ENCODE measurements around the gene AGA. TPM values are rescaled to one million over a fixed set of nuclear protein-coding genes. Genes with fewer than 3 reads are reported as not detected.

AGA gene
- total and polyA plus RNA-seq, 3 experiments from 2014 or later: 15.1 to 40.7 (median 16.8) TPM

GRCh38 chr4:177396352-177396751 lies 45.9 kb downstream of the AGA start:
- no peak overlapping the region for H3K4me3 ChIP-seq (ENCODE audit: low read length)
- no peaks in the 10 kb centered on the region for H3K36me3 ChIP-seq (ENCODE audit: insufficient read depth, low read length)
- Mint-ChIP-seq H3K4me3 (no peak overlapping the region), H3K27me3 (peaks cover 0 to 5% of the 10 kb centered on the region in 2 donors), H3K4me1 (peaks cover 36 to 43% (median 40%) of the 10 kb centered on the region in 3 donors), H3K36me3 (peaks cover 0 to 4% (median 0%) of the 10 kb centered on the region in 3 donors), H3K9me3 (no peaks in the 10 kb centered on the region), H3K27ac (no peak overlapping the region)
- no peak for DNase-seq
- no peak overlapping the region for H3K27ac ChIP-seq (ENCODE audit: low read depth, low read length)
- ChIA-PET POLR2A (no interaction called here), CTCF (no interaction called here)
- peaks cover 29% of the 10 kb centered on the region for H3K4me1 ChIP-seq (ENCODE audit: insufficient read depth, low read length)
- H3K9me3 ChIP-seq (ENCODE audit: low read length): no peaks in the 10 kb centered on the region
- H3K27me3 ChIP-seq (ENCODE audit: insufficient read depth, low read length, poor library complexity, severe bottlenecking): no peaks in the 10 kb centered on the region

DNA sequence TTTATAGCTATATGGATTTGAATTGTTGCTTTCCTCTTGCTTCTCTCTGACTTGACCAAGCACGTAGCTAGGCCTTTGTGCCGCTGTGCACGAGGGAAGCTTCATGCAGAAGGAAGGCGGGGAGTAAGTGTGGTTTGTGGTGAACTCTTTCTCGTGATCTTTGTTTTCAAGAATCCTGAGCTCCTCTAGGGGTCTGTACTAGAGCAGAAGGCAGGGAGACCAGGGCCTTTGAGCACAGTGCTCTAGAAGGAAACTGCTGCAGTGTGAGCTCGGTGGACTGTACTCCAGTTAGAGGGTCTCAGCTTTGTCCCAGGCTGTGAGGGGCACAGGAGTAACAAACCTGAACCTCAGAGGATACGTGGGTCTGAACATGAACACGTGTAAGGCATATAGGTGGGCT lies 49.0 kb downstream of the AGA start:
- ChIA-PET POLR2A (no interaction called here), CTCF (no interaction called here)
- Mint-ChIP-seq H3K36me3 (peaks cover 0 to 4% (median 0%) of the 10 kb centered on the region in 3 donors), H3K27ac (peak overlapping the region in 5 of 8 donors; percentile 55 to 91 (median 79)), H3K4me3 (peak overlapping the region in 5 of 7 donors; percentile 27 to 72 (median 54)), H3K27me3 (peaks cover 0 to 5% of the 10 kb centered on the region in 2 donors), H3K4me1 (peaks cover 21 to 26% (median 24%) of the 10 kb centered on the region in 3 donors), H3K9me3 (no peaks in the 10 kb centered on the region)
- no peaks in the 10 kb centered on the region for H3K36me3 ChIP-seq (ENCODE audit: insufficient read depth, low read length)
- H3K27me3 ChIP-seq (ENCODE audit: insufficient read depth, low read length, poor library complexity, severe bottlenecking): no peaks in the 10 kb centered on the region
- H3K9me3 ChIP-seq (ENCODE audit: low read length): no peaks in the 10 kb centered on the region
- peaks cover 15% of the 10 kb centered on the region for H3K4me1 ChIP-seq (ENCODE audit: insufficient read depth, low read length)
- no peak overlapping the region for H3K4me3 ChIP-seq (ENCODE audit: low read length)
- H3K27ac ChIP-seq (ENCODE audit: low read depth, low read length): no peak overlapping the region
- peak in 2 of 5 donors; percentile 27 to 64 for DNase-seq

- H3K27me3 ChIP-seq (ENCODE audit: insufficient read depth, low read length, poor library complexity, severe bottlenecking): no peaks in the 10 kb centered on the region
- Mint-ChIP-seq H3K4me1 (peaks cover 21 to 26% (median 24%) of the 10 kb centered on the region in 3 donors), H3K4me3 (peak overlapping the region in 1 of 7 donors; percentile 8), H3K9me3 (no peaks in the 10 kb centered on the region), H3K27ac (peak overlapping the region in 1 of 8 donors; percentile 2), H3K36me3 (no peaks in the 10 kb centered on the region), H3K27me3 (peaks cover 2 to 5% of the 10 kb centered on the region in 2 donors)
- H3K4me1 ChIP-seq (ENCODE audit: insufficient read depth, low read length): peaks cover 15% of the 10 kb centered on the region
- DNase-seq: peak in 1 of 5 donors; percentile 17
- no peaks in the 10 kb centered on the region for H3K9me3 ChIP-seq (ENCODE audit: low read length)
- H3K4me3 ChIP-seq (ENCODE audit: low read length): no peak overlapping the region
- ChIA-PET POLR2A (no interaction called here), CTCF (interaction anchor here (1.4 kb wide), 1 partner anchor 12 kb away, joined by 4 read pairs; no protein-coding TSS in a partner anchor)
- H3K27ac ChIP-seq (ENCODE audit: low read depth, low read length): no peak overlapping the region
- no peaks in the 10 kb centered on the region for H3K36me3 ChIP-seq (ENCODE audit: insufficient read depth, low read length)
Measured at GRCh38 chr4:177391953-177392352, 50.3 kb downstream of the AGA start.

DNA sequence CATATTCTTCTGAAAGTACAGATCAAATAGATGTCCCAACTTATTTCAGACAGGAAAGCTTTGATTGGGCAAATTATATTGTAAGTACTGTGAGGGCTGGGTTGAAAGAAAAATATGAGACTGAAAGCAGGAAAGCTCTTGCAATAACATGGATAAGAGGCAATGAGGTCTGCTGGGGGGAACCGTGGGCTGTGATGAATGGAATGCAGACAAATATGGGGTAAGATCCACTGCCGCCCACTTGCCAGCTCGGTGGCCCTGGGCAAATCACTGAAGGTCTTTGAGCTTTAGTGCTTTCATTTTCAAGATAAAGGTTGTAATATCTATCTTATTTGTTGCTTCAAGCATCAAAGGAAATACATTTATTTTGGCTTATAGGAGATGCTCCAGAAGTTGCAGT lies 51.0 kb downstream of the AGA start:
- Mint-ChIP-seq H3K36me3 (no peaks in the 10 kb centered on the region), H3K27ac (no peak overlapping the region), H3K4me3 (no peak overlapping the region), H3K27me3 (peaks cover 5% of the 10 kb centered on the region in 2 donors), H3K4me1 (peaks cover 21 to 27% (median 24%) of the 10 kb centered on the region in 3 donors), H3K9me3 (no peaks in the 10 kb centered on the region)
- Histone ChIP-seq H3K27ac (ENCODE audit: low read depth, low read length) (no peak overlapping the region), H3K4me1 (ENCODE audit: insufficient read depth, low read length) (peaks cover 15% of the 10 kb centered on the region), H3K36me3 (ENCODE audit: insufficient read depth, low read length) (no peaks in the 10 kb centered on the region), H3K4me3 (ENCODE audit: low read length) (no peak overlapping the region), H3K27me3 (ENCODE audit: insufficient read depth, low read length, poor library complexity, severe bottlenecking) (no peaks in the 10 kb centered on the region), H3K9me3 (ENCODE audit: low read length) (no peaks in the 10 kb centered on the region)
- DNase-seq: no peak
- ChIA-PET CTCF (interaction anchor here (1.4 kb wide), 1 partner anchor 11 kb away, joined by 4 read pairs; no protein-coding TSS in a partner anchor), POLR2A (no interaction called here)

- no peaks in the 10 kb centered on the region for H3K4me1 ChIP-seq (ENCODE audit: insufficient read depth, low read length)
- Mint-ChIP-seq H3K27me3 (peaks cover 8 to 14% of the 10 kb centered on the region in 2 donors), H3K4me1 (peaks cover 3 to 10% (median 3%) of the 10 kb centered on the region in 3 donors), H3K4me3 (no peak overlapping the region), H3K36me3 (peaks cover 0 to 3% (median 0%) of the 10 kb centered on the region in 3 donors), H3K9me3 (no peaks in the 10 kb centered on the region), H3K27ac (no peak overlapping the region)
- H3K4me3 ChIP-seq (ENCODE audit: low read length): no peak overlapping the region
- CTCF ChIA-PET: no interaction called here
- POLR2A ChIA-PET: no interaction called here
- DNase-seq: no peak
- no peaks in the 10 kb centered on the region for H3K9me3 ChIP-seq (ENCODE audit: low read length)
- no peak overlapping the region for H3K27ac ChIP-seq (ENCODE audit: low read depth, low read length)
- no peaks in the 10 kb centered on the region for H3K36me3 ChIP-seq (ENCODE audit: insufficient read depth, low read length)
- H3K27me3 ChIP-seq (ENCODE audit: insufficient read depth, low read length, poor library complexity, severe bottlenecking): no peaks in the 10 kb centered on the region
Measured at GRCh38 chr4:177386278-177386815, 55.9 kb downstream of the AGA start.

GRCh38 chr4:177385576-177386277 lies 56.5 kb downstream of the AGA start:
- Histone ChIP-seq H3K27me3 (ENCODE audit: insufficient read depth, low read length, poor library complexity, severe bottlenecking) (no peaks in the 10 kb centered on the region), H3K27ac (ENCODE audit: low read depth, low read length) (no peak overlapping the region), H3K4me3 (ENCODE audit: low read length) (no peak overlapping the region), H3K4me1 (ENCODE audit: insufficient read depth, low read length) (no peaks in the 10 kb centered on the region), H3K9me3 (ENCODE audit: low read length) (no peaks in the 10 kb centered on the region), H3K36me3 (ENCODE audit: insufficient read depth, low read length) (no peaks in the 10 kb centered on the region)
- H3K27me3 Mint-ChIP-seq: peaks cover 8 to 14% of the 10 kb centered on the region in 2 donors
- peaks cover 0 to 6% (median 2%) of the 10 kb centered on the region in 3 donors for H3K4me1 Mint-ChIP-seq
- DNase-seq: no peak
- POLR2A ChIA-PET: no interaction called here
- no peak overlapping the region for H3K27ac Mint-ChIP-seq
- H3K36me3 Mint-ChIP-seq: peaks cover 0 to 3% (median 0%) of the 10 kb centered on the region in 3 donors
- H3K9me3 Mint-ChIP-seq: no peaks in the 10 kb centered on the region
- no peak overlapping the region for H3K4me3 Mint-ChIP-seq
- CTCF ChIA-PET: no interaction called here

DNA sequence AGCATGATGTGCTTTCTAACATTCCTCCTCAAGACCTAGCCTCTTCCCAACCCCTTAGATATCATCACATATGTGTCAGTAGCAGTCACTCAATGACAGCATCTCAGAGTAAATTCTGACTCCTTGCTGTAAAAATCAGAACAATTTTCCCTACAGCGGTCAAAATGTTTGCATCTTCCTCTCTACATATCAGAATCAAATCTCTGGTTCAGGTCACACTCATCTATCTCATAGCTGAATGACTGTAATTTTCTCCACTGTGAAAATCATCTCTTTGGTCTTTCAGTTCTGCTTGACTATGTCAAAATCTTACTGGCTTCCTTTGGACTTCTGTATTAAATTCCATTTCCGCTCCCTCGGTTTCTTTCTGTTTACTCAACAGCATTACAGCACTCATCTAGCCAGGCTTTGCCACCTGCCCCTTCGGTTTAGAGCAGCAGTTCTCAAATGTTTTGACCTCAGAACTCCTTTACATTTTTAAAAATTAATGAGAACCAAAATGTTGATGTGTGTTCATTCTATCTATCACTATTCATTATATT lies 57.3 kb downstream of the AGA start:
- CTCF ChIA-PET: no interaction called here
- Mint-ChIP-seq H3K27ac (peak overlapping the region in 1 of 8 donors; percentile 34), H3K36me3 (peaks cover 0 to 3% (median 0%) of the 10 kb centered on the region in 3 donors), H3K4me1 (peaks cover 0 to 6% (median 0%) of the 10 kb centered on the region in 3 donors), H3K27me3 (peaks cover 8 to 14% of the 10 kb centered on the region in 2 donors), H3K4me3 (no peak overlapping the region), H3K9me3 (no peaks in the 10 kb centered on the region)
- no peak for DNase-seq
- no peaks in the 10 kb centered on the region for H3K27me3 ChIP-seq (ENCODE audit: insufficient read depth, low read length, poor library complexity, severe bottlenecking)
- no peaks in the 10 kb centered on the region for H3K4me1 ChIP-seq (ENCODE audit: insufficient read depth, low read length)
- H3K27ac ChIP-seq (ENCODE audit: low read depth, low read length): no peak overlapping the region
- H3K36me3 ChIP-seq (ENCODE audit: insufficient read depth, low read length): no peaks in the 10 kb centered on the region
- H3K9me3 ChIP-seq (ENCODE audit: low read length): no peaks in the 10 kb centered on the region
- POLR2A ChIA-PET: no interaction called here
- H3K4me3 ChIP-seq (ENCODE audit: low read length): no peak overlapping the region

DNA sequence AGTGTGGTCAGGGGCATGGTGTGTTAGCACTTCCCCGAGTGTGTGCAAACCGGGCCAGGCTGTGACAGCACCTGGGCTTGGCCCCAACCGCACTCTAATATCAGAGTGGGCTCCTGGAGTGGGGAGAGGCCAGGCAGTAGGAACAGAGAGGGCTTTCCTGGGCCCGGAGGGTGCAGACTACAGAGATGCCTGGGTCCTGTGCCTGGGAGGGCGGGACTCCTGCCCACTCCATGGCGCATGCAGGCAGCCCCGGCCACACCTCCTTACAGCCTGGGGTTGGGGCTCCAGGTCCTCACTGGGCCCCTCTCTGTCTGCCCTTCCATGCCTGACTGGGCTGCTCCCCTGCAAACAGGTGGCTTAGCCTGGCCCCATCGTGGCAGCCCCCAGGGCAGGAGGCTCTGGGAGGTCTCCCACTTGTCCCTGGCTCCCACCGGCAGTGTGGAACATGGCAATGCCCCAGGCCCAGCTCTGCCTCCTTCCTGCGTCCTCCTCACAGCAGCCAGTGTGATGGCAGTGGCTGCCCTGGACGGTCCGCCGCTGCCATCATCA lies 60.4 kb downstream of the AGA start:
- H3K4me1 Mint-ChIP-seq: peaks cover 0 to 6% (median 0%) of the 10 kb centered on the region in 3 donors
- no peak overlapping the region for H3K27ac Mint-ChIP-seq
- no peak overlapping the region for H3K4me3 ChIP-seq (ENCODE audit: low read length)
- CTCF ChIA-PET: interaction anchor here (1.2 kb wide), 1 partner anchor 16 kb away, joined by 5 read pairs; no protein-coding TSS in a partner anchor
- H3K4me1 ChIP-seq (ENCODE audit: insufficient read depth, low read length): no peaks in the 10 kb centered on the region
- H3K27ac ChIP-seq (ENCODE audit: low read depth, low read length): no peak overlapping the region
- POLR2A ChIA-PET: no interaction called here
- H3K27me3 Mint-ChIP-seq: peaks cover 6 to 14% of the 10 kb centered on the region in 2 donors
- H3K9me3 ChIP-seq (ENCODE audit: low read length): no peaks in the 10 kb centered on the region
- H3K27me3 ChIP-seq (ENCODE audit: insufficient read depth, low read length, poor library complexity, severe bottlenecking): no peaks in the 10 kb centered on the region
- H3K4me3 Mint-ChIP-seq: no peak overlapping the region
- DNase-seq: no peak
- H3K36me3 ChIP-seq (ENCODE audit: insufficient read depth, low read length): no peaks in the 10 kb centered on the region
- peaks cover 0 to 3% (median 0%) of the 10 kb centered on the region in 3 donors for H3K36me3 Mint-ChIP-seq
- H3K9me3 Mint-ChIP-seq: no peaks in the 10 kb centered on the region

Measured in CD8-positive, alpha-beta memory T cell (primary cell).